Measurements from ENCODE around the gene RAMACL. TPM values are rescaled to one million over a fixed set of nuclear protein-coding genes. Genes with fewer than 3 reads are reported as not detected.

Gene RAMACL
- total RNA-seq, 1 donor from 2014 or later, result 8.0 TPM

- intact Hi-C loops (cut with DNase I), result no loop called here
- no peak for DNase-seq
- Histone ChIP-seq H3K4me3 (no peak overlapping the region), H3K27me3 (no peaks in the 10 kb centered on the region), H3K4me1 (peaks cover 26% of the 10 kb centered on the region), H3K9me3 (no peaks in the 10 kb centered on the region), H3K36me3 (no peaks in the 10 kb centered on the region), H3K27ac (no peak overlapping the region)
- TF ChIP-seq, protein P1, sequence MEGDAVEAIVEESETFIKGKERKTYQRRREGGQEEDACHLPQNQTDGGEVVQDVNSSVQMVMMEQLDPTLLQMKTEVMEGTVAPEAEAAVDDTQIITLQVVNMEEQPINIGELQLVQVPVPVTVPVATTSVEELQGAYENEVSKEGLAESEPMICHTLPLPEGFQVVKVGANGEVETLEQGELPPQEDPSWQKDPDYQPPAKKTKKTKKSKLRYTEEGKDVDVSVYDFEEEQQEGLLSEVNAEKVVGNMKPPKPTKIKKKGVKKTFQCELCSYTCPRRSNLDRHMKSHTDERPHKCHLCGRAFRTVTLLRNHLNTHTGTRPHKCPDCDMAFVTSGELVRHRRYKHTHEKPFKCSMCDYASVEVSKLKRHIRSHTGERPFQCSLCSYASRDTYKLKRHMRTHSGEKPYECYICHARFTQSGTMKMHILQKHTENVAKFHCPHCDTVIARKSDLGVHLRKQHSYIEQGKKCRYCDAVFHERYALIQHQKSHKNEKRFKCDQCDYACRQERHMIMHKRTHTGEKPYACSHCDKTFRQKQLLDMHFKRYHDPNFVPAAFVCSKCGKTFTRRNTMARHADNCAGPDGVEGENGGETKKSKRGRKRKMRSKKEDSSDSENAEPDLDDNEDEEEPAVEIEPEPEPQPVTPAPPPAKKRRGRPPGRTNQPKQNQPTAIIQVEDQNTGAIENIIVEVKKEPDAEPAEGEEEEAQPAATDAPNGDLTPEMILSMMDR (IDR thresholded peaks at IDR 0.05), result no peak
- ATAC-seq, result no peak
These were observed 33.9 kb downstream of the RAMACL start for GRCh38 chr6:166552600-166552999.

DNA sequence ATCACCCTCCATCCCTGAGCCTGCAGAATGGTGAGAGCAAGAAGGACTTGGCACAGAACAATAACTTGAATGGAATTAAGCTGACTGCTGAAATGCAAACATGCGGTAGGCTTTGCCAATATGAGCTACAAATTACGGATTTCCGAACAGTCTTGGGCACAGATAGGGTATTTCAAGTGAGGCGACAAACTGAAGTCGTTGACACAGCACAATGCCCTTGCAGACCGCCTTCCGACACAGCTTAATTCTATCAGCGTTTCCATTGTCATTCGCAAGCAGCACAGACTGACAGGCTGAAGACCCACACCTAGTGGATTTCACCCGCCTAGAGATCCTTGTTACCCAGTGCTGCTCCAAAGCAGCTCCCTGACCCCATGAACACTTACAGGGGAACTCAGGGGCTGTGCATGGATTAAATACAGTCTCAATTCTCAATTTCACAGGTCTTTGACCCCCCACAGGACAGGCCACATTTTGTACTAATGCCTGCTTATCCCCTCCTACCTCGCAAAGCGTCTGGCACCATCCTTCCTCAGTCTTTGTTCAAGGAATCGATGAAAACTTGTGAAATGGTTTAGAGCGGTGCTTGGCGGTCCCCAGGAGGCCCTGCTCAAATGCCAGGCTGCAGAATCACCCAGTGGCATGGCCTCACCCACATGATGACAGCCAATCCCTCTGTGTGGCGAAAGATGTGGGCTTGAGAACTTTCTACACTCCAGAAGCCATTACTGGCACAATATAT is 34.6 kb downstream of the RAMACL start:
- Histone ChIP-seq H3K4me1 (peaks cover 20% of the 10 kb centered on the region), H3K27ac (no peak overlapping the region), H3K4me3 (no peak overlapping the region), H3K36me3 (no peaks in the 10 kb centered on the region), H3K9me3 (no peaks in the 10 kb centered on the region), H3K27me3 (no peaks in the 10 kb centered on the region)
- TF ChIP-seq, protein P1 (IDR thresholded peaks at IDR 0.05), result no peak
- intact Hi-C loops (cut with DNase I), result no loop called here
- ATAC-seq (no peak), DNase-seq (no peak)

DNA sequence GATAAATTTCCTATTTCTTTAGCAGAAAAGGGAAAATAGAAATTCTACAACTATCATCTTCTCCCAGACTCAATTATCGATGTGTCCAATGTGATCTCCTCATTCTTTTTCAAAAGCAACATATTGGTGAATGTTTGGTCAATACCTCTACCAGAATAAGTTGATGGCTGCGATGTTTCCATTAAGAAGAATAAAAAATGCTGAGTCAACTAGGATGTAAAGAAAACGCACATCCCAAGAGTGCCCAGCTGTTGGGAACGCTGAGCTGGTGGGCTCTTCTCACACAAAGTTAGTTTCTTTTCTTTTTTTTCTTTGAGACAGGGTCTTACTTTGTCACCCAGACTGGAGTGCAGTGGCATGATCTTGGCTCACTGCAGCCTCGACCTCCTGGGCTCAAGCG is 39.8 kb downstream of the RAMACL start:
- ATAC-seq (no peak), DNase-seq (no peak)
- Histone ChIP-seq H3K36me3 (no peaks in the 10 kb centered on the region), H3K27ac (no peak overlapping the region), H3K4me1 (peaks cover 15% of the 10 kb centered on the region), H3K27me3 (no peaks in the 10 kb centered on the region), H3K4me3 (no peak overlapping the region), H3K9me3 (no peaks in the 10 kb centered on the region)
- intact Hi-C loops (cut with DNase I), result no loop called here
- TF ChIP-seq, protein P1 (IDR thresholded peaks at IDR 0.05), result no peak

GRCh38 chr6:166545156-166546034 is 41.1 kb downstream of the RAMACL start:
- Histone ChIP-seq H3K27ac (no peak overlapping the region), H3K27me3 (no peaks in the 10 kb centered on the region), H3K4me1 (peaks cover 19% of the 10 kb centered on the region), H3K4me3 (no peak overlapping the region), H3K36me3 (no peaks in the 10 kb centered on the region), H3K9me3 (no peaks in the 10 kb centered on the region)
- ATAC-seq (no peak), DNase-seq (no peak)
- intact Hi-C loops (cut with DNase I), result no loop called here
- TF ChIP-seq, protein P1 (IDR thresholded peaks at IDR 0.05), result no peak

DNA sequence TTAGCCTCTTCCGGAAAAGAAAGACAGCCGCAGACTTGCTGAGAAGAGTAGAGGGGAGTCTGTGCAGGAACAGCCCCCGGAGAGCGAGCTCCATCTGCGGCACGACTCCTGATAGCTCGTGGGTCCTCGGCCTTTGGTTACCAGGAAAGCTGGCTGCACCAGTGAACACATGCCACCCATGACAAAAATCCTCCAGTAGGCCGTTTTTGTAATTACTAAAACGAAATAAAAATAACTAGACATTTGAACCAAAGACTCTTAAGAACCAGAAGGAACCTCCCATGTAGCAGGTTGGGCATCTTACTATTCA is 42.2 kb downstream of the RAMACL start:
- H3K4me3 ChIP-seq, result no peak overlapping the region
- TF ChIP-seq, protein P1 (IDR thresholded peaks at IDR 0.05), result no peak
- no peak overlapping the region for H3K27ac ChIP-seq
- H3K27me3 ChIP-seq, result no peaks in the 10 kb centered on the region
- ATAC-seq (no peak), DNase-seq (no peak)
- intact Hi-C loops (cut with DNase I), result no loop called here
- peaks cover 20% of the 10 kb centered on the region for H3K4me1 ChIP-seq
- no peaks in the 10 kb centered on the region for H3K9me3 ChIP-seq
- H3K36me3 ChIP-seq, result no peaks in the 10 kb centered on the region
